ENCODE results near the gene MCIDAS. TPM values are rescaled to one million over a fixed set of nuclear protein-coding genes. Genes with fewer than 3 reads are reported as not detected.

Gene MCIDAS
- polyA plus RNA-seq, 1 of the 3 experiments (the other 2 are of a cell fraction), result not detected

- CTCF ChIA-PET, result interaction anchor here (1.3 kb wide), 1 partner anchor 68 kb away, joined by 3 read pairs; no protein-coding TSS in a partner anchor
- H3K27me3 ChIP-seq (ENCODE audit: insufficient read depth), result peaks cover 44% of the 10 kb centered on the region
These were observed 14.6 kb upstream of the MCIDAS start for GRCh38 chr5:55241746-55242145.

More at GRCh38 chr5:55241746-55242145, 14.6 kb upstream of the MCIDAS start:
- no peak for DNase-seq
- no peak overlapping the region for H3K27ac ChIP-seq (ENCODE audit: low read depth in 2 of 2, low read length in 1 of 2)
- no peaks in the 10 kb centered on the region for H3K9me3 ChIP-seq
- no peak for TF ChIP-seq RXRA (IDR thresholded peaks at IDR 0.05; ENCODE audit: borderline replicate concordance, low read depth)
- TF ChIP-seq FOSL2 (IDR thresholded peaks at IDR 0.05; ENCODE audit: borderline replicate concordance, low read depth), result no peak
- TF ChIP-seq CTCF (IDR thresholded peaks at IDR 0.05), result no peak
- no peak for TF ChIP-seq FOXM1 (IDR thresholded peaks at IDR 0.05; ENCODE audit: low read depth)
- TF ChIP-seq RFX5 (IDR thresholded peaks at IDR 0.05; ENCODE audit: low read length), result no peak
- TF ChIP-seq USF1 (IDR thresholded peaks at IDR 0.05; ENCODE audit: borderline replicate concordance, low read depth), result no peak
- TF ChIP-seq MXI1 (IDR thresholded peaks at IDR 0.05; ENCODE audit: low read depth, low read length), result no peak
- TF ChIP-seq, protein P1, sequence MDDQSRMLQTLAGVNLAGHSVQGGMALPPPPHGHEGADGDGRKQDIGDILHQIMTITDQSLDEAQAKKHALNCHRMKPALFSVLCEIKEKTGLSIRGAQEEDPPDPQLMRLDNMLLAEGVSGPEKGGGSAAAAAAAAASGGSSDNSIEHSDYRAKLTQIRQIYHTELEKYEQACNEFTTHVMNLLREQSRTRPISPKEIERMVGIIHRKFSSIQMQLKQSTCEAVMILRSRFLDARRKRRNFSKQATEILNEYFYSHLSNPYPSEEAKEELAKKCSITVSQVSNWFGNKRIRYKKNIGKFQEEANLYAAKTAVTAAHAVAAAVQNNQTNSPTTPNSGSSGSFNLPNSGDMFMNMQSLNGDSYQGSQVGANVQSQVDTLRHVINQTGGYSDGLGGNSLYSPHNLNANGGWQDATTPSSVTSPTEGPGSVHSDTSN (IDR thresholded peaks at IDR 0.05), result no peak
- TF ChIP-seq, protein P2, sequence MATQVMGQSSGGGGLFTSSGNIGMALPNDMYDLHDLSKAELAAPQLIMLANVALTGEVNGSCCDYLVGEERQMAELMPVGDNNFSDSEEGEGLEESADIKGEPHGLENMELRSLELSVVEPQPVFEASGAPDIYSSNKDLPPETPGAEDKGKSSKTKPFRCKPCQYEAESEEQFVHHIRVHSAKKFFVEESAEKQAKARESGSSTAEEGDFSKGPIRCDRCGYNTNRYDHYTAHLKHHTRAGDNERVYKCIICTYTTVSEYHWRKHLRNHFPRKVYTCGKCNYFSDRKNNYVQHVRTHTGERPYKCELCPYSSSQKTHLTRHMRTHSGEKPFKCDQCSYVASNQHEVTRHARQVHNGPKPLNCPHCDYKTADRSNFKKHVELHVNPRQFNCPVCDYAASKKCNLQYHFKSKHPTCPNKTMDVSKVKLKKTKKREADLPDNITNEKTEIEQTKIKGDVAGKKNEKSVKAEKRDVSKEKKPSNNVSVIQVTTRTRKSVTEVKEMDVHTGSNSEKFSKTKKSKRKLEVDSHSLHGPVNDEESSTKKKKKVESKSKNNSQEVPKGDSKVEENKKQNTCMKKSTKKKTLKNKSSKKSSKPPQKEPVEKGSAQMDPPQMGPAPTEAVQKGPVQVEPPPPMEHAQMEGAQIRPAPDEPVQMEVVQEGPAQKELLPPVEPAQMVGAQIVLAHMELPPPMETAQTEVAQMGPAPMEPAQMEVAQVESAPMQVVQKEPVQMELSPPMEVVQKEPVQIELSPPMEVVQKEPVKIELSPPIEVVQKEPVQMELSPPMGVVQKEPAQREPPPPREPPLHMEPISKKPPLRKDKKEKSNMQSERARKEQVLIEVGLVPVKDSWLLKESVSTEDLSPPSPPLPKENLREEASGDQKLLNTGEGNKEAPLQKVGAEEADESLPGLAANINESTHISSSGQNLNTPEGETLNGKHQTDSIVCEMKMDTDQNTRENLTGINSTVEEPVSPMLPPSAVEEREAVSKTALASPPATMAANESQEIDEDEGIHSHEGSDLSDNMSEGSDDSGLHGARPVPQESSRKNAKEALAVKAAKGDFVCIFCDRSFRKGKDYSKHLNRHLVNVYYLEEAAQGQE (IDR thresholded peaks at IDR 0.05; ENCODE audit: low read depth, low read length), result no peak
- TF ChIP-seq JUND (IDR thresholded peaks at IDR 0.05), result no peak
- TF ChIP-seq ZBTB33 (IDR thresholded peaks at IDR 0.05; ENCODE audit: borderline replicate concordance, low read depth), result no peak
- TF ChIP-seq NFIC (IDR thresholded peaks at IDR 0.05; ENCODE audit: borderline replicate concordance), result no peak
- no peak for TF ChIP-seq NRF1 (IDR thresholded peaks at IDR 0.05; ENCODE audit: low read depth, low read length)
- no peak for TF ChIP-seq RAD21 (IDR thresholded peaks at IDR 0.05; ENCODE audit: low read length)
- TF ChIP-seq GABPA (IDR thresholded peaks at IDR 0.05; ENCODE audit: low read depth), result no peak
- no peak for TF ChIP-seq FOXJ3 (CRISPR knock-in tag; IDR thresholded peaks at IDR 0.05)
- TF ChIP-seq EP300 (IDR thresholded peaks at IDR 0.05; ENCODE audit: borderline replicate concordance in 1 of 2, low read depth in 1 of 2, low read length in 1 of 2), result no peak
- TF ChIP-seq TEAD4 (IDR thresholded peaks at IDR 0.05; ENCODE audit: borderline replicate concordance, insufficient read depth), result no peak
- no peak for TF ChIP-seq EZH2phosphoT487 (IDR thresholded peaks at IDR 0.05; ENCODE audit: borderline replicate concordance, low read depth)
- TF ChIP-seq SMC3 (IDR thresholded peaks at IDR 0.05; ENCODE audit: low read depth, low read length), result no peak
- H3F3A ChIP-seq (replicated peaks; ENCODE audit: insufficient read depth), result no peaks in the 10 kb centered on the region
- H3K36me3 ChIP-seq (replicated peaks in 1 of 2; ENCODE audit: control insufficient read depth in 1 of 2, insufficient read depth in 2 of 2, low read length in 1 of 2), result no peaks in the 10 kb centered on the region
- no peak overlapping the region for H2AFZ ChIP-seq (ENCODE audit: low read depth)
- H3K9ac ChIP-seq, result no peak overlapping the region
- H3K4me3 ChIP-seq (ENCODE audit: low read depth in 2 of 2, low read length in 1 of 2), result no peak overlapping the region
- WGBS (ENCODE audit: low lambda C conversion rate), result 37% methylated on average over 4 of the region's 4 CpGs
- H3K4me2 ChIP-seq, result no peak overlapping the region
- no peaks in the 10 kb centered on the region for H3K4me1 ChIP-seq (ENCODE audit: control insufficient read depth in 1 of 2, insufficient read depth in 2 of 2, low read depth in 1 of 2, low read length in 1 of 2)
- no peaks in the 10 kb centered on the region for H3K9me2 ChIP-seq
- H4K20me1 ChIP-seq (ENCODE audit: insufficient read depth), result no peaks in the 10 kb centered on the region
- H3K79me2 ChIP-seq (ENCODE audit: insufficient read depth), result no peaks in the 10 kb centered on the region
- POLR2A ChIA-PET, result no interaction called here
